ENCODE data around the gene PAQR7.

The PAQR7 gene

GRCh38 chr1:25875154-25875855 lies at the start of gene PAQR7:
PAQR7 (minus strand) TSS chr1:25875708; CDS start chr1:25863839, 11,869 bp downstream.
- Histone ChIP-seq H3K27ac (ENCODE audit: low read depth, low read length) (peak within 1 kb of the TSS; percentile 41; the same call in 1 of the 2 replicates), H3K4me1 (ENCODE audit: control insufficient read depth, insufficient read depth, low read length, unreplicated experiment) (peaks cover 16% of the 10 kb centered on the region), H3K79me2 (ENCODE audit: control insufficient read depth, insufficient read depth, low read length, unreplicated experiment) (peaks cover 16% of the 10 kb centered on the region), H3K27me3 (ENCODE audit: insufficient read depth, low read length) (no peaks in the 10 kb centered on the region), H3K4me3 (ENCODE audit: low read depth, low read length) (peak within 1 kb of the TSS; percentile 88), H3K36me3 (ENCODE audit: insufficient read depth, low read length) (no peaks in the 10 kb centered on the region), H2AFZ (ENCODE audit: low read length, unreplicated experiment) (peak within 1 kb of the TSS; percentile 20)

GRCh38 chr1:25924454-25924853 lies 48.9 kb upstream of the PAQR7 start:
- peaks cover 7% of the 10 kb centered on the region for H3K4me1 ChIP-seq (ENCODE audit: control insufficient read depth, insufficient read depth, low read length, unreplicated experiment)
- H3K27ac ChIP-seq (ENCODE audit: low read depth, low read length), result no peak overlapping the region
- peaks cover 4% of the 10 kb centered on the region; the same call in 1 of the 2 replicates for H3K27me3 ChIP-seq (ENCODE audit: insufficient read depth, low read length)
- H3K79me2 ChIP-seq (ENCODE audit: control insufficient read depth, insufficient read depth, low read length, unreplicated experiment), result no peaks in the 10 kb centered on the region
- no peaks in the 10 kb centered on the region for H3K36me3 ChIP-seq (ENCODE audit: insufficient read depth, low read length)
- H2AFZ ChIP-seq (ENCODE audit: low read length, unreplicated experiment), result no peak overlapping the region
- no peak overlapping the region for H3K4me3 ChIP-seq (ENCODE audit: low read depth, low read length)

- H3K27ac ChIP-seq (ENCODE audit: low read depth, low read length), result no peak overlapping the region
- H3K4me3 ChIP-seq (ENCODE audit: low read depth, low read length), result peak overlapping the region; percentile 77
- H3K36me3 ChIP-seq (ENCODE audit: insufficient read depth, low read length), result no peaks in the 10 kb centered on the region
Observed at GRCh38 chr1:25922971-25923552, 47.6 kb upstream of the PAQR7 start.

GRCh38 chr1:25922056-25922970 lies 46.8 kb upstream of the PAQR7 start:
- Histone ChIP-seq H3K4me1 (ENCODE audit: control insufficient read depth, insufficient read depth, low read length, unreplicated experiment) (peaks cover 7% of the 10 kb centered on the region), H3K27me3 (ENCODE audit: insufficient read depth, low read length) (peaks cover 4% of the 10 kb centered on the region; the same call in 1 of the 2 replicates), H2AFZ (ENCODE audit: low read length, unreplicated experiment) (peak overlapping the region; percentile 86), H3K27ac (ENCODE audit: low read depth, low read length) (no peak overlapping the region), H3K4me3 (ENCODE audit: low read depth, low read length) (peak overlapping the region; percentile 77), H3K79me2 (ENCODE audit: control insufficient read depth, insufficient read depth, low read length, unreplicated experiment) (no peaks in the 10 kb centered on the region), H3K36me3 (ENCODE audit: insufficient read depth, low read length) (no peaks in the 10 kb centered on the region)

More at GRCh38 chr1:25922971-25923552, 47.6 kb upstream of the PAQR7 start:
- Histone ChIP-seq H2AFZ (ENCODE audit: low read length, unreplicated experiment) (peak overlapping the region; percentile 86), H3K79me2 (ENCODE audit: control insufficient read depth, insufficient read depth, low read length, unreplicated experiment) (no peaks in the 10 kb centered on the region), H3K27me3 (ENCODE audit: insufficient read depth, low read length) (peaks cover 4% of the 10 kb centered on the region; the same call in 1 of the 2 replicates), H3K4me1 (ENCODE audit: control insufficient read depth, insufficient read depth, low read length, unreplicated experiment) (peaks cover 7% of the 10 kb centered on the region)

- no peaks in the 10 kb centered on the region for H3K27me3 ChIP-seq (ENCODE audit: insufficient read depth, low read length)
- no peak overlapping the region for H3K27ac ChIP-seq (ENCODE audit: low read depth, low read length)
- peaks cover 7% of the 10 kb centered on the region for H3K4me1 ChIP-seq (ENCODE audit: control insufficient read depth, insufficient read depth, low read length, unreplicated experiment)
- H3K79me2 ChIP-seq (ENCODE audit: control insufficient read depth, insufficient read depth, low read length, unreplicated experiment), result no peaks in the 10 kb centered on the region
- no peaks in the 10 kb centered on the region for H3K36me3 ChIP-seq (ENCODE audit: insufficient read depth, low read length)
- no peak overlapping the region for H2AFZ ChIP-seq (ENCODE audit: low read length, unreplicated experiment)
- no peak overlapping the region for H3K4me3 ChIP-seq (ENCODE audit: low read depth, low read length)
Observed at GRCh38 chr1:25918615-25919014, 43.1 kb upstream of the PAQR7 start.

GRCh38 chr1:25917996-25918395 lies 42.5 kb upstream of the PAQR7 start:
- Histone ChIP-seq H2AFZ (ENCODE audit: low read length, unreplicated experiment) (no peak overlapping the region), H3K79me2 (ENCODE audit: control insufficient read depth, insufficient read depth, low read length, unreplicated experiment) (no peaks in the 10 kb centered on the region), H3K4me1 (ENCODE audit: control insufficient read depth, insufficient read depth, low read length, unreplicated experiment) (peaks cover 7% of the 10 kb centered on the region), H3K27me3 (ENCODE audit: insufficient read depth, low read length) (no peaks in the 10 kb centered on the region), H3K36me3 (ENCODE audit: insufficient read depth, low read length) (no peaks in the 10 kb centered on the region), H3K27ac (ENCODE audit: low read depth, low read length) (no peak overlapping the region), H3K4me3 (ENCODE audit: low read depth, low read length) (no peak overlapping the region)

GRCh38 chr1:25916460-25916859 lies 41.0 kb upstream of the PAQR7 start:
- Histone ChIP-seq H3K4me1 (ENCODE audit: control insufficient read depth, insufficient read depth, low read length, unreplicated experiment) (peaks cover 11% of the 10 kb centered on the region), H3K27me3 (ENCODE audit: insufficient read depth, low read length) (no peaks in the 10 kb centered on the region), H3K27ac (ENCODE audit: low read depth, low read length) (no peak overlapping the region), H3K4me3 (ENCODE audit: low read depth, low read length) (no peak overlapping the region), H2AFZ (ENCODE audit: low read length, unreplicated experiment) (no peak overlapping the region), H3K79me2 (ENCODE audit: control insufficient read depth, insufficient read depth, low read length, unreplicated experiment) (no peaks in the 10 kb centered on the region), H3K36me3 (ENCODE audit: insufficient read depth, low read length) (no peaks in the 10 kb centered on the region)

- Histone ChIP-seq H3K27me3 (ENCODE audit: insufficient read depth, low read length) (no peaks in the 10 kb centered on the region), H3K27ac (ENCODE audit: low read depth, low read length) (no peak overlapping the region), H3K36me3 (ENCODE audit: insufficient read depth, low read length) (no peaks in the 10 kb centered on the region), H2AFZ (ENCODE audit: low read length, unreplicated experiment) (no peak overlapping the region), H3K4me1 (ENCODE audit: control insufficient read depth, insufficient read depth, low read length, unreplicated experiment) (peaks cover 11% of the 10 kb centered on the region), H3K79me2 (ENCODE audit: control insufficient read depth, insufficient read depth, low read length, unreplicated experiment) (no peaks in the 10 kb centered on the region), H3K4me3 (ENCODE audit: low read depth, low read length) (no peak overlapping the region)
Observed at GRCh38 chr1:25914074-25914995, 38.8 kb upstream of the PAQR7 start.

GRCh38 chr1:25913206-25913605 lies 37.7 kb upstream of the PAQR7 start:
- H3K27me3 ChIP-seq (ENCODE audit: insufficient read depth, low read length), result no peaks in the 10 kb centered on the region
- no peak overlapping the region for H3K27ac ChIP-seq (ENCODE audit: low read depth, low read length)
- H2AFZ ChIP-seq (ENCODE audit: low read length, unreplicated experiment), result no peak overlapping the region
- no peak overlapping the region for H3K4me3 ChIP-seq (ENCODE audit: low read depth, low read length)
- H3K4me1 ChIP-seq (ENCODE audit: control insufficient read depth, insufficient read depth, low read length, unreplicated experiment), result peaks cover 11% of the 10 kb centered on the region
- no peaks in the 10 kb centered on the region for H3K36me3 ChIP-seq (ENCODE audit: insufficient read depth, low read length)
- H3K79me2 ChIP-seq (ENCODE audit: control insufficient read depth, insufficient read depth, low read length, unreplicated experiment), result no peaks in the 10 kb centered on the region
